Right atrium auricular region (tissue), 2 donors: ENCODE results near the gene EIF3F. TPM values are rescaled to one million over a fixed set of nuclear protein-coding genes. Genes with fewer than 3 reads are reported as not detected.

Source experiments
- DNase-seq: peaks from one replicate; pipeline ENCODE4 v3.0.0-alpha.2; 2019; ENCODE audit warnings: low spot score
- H3K27ac ChIP-seq, 2 donors: fragments of 200-600 bp; sonication (generic); 1 replicate in 1 of 2; 2 replicates in 1 of 2; pipeline ENCODE4 v1.5.1; 2016 to 2019
- H3K27me3 ChIP-seq, 2 donors: fragments of 200-600 bp; sonication (generic); one replicate each; pipeline versions ENCODE4 v1.5.1 to v1.6.0; 2017 to 2019
- H3K36me3 ChIP-seq: fragments of 200-600 bp; sonication (generic); one replicate; pipeline ENCODE4 v1.5.1; 2016
- H3K4me1 ChIP-seq, 2 donors: fragments of 200-600 bp; sonication (generic); one replicate each; pipeline versions ENCODE4 v1.5.1 to v1.6.0; 2017 to 2019
- H3K4me3 ChIP-seq, 2 donors: fragments of 200-600 bp; sonication (generic); 1 replicate in 1 of 2; 2 replicates in 1 of 2; pipeline ENCODE4 v1.5.1; 2017 to 2019; ENCODE audit warnings: mild to moderate bottlenecking in 1 of 2, moderate library complexity in 1 of 2
- H3K9me3 ChIP-seq, 2 donors: fragments of 200-600 bp; sonication (generic); one replicate each; pipeline ENCODE4 v1.5.1; 2019
- CTCF ChIP-seq, 2 donors: fragments of 200-600 bp; sonication (generic); IDR thresholded peaks; one replicate each; pipeline ENCODE4 v1.5.1; 2019; ENCODE audit warnings: antibody characterized with exemption in 2 of 2
- total RNA-seq, 2 donors: library from RNA; depleted of rRNA; stranded (reverse); fragments of >200 nt; gene quantifications; one replicate each; pipeline ENCODE4 v1.1.0, GENCODE V29; 2016

The EIF3F gene
- total RNA-seq, 2 donors from 2014 or later, result 114 to 169 TPM

DNA sequence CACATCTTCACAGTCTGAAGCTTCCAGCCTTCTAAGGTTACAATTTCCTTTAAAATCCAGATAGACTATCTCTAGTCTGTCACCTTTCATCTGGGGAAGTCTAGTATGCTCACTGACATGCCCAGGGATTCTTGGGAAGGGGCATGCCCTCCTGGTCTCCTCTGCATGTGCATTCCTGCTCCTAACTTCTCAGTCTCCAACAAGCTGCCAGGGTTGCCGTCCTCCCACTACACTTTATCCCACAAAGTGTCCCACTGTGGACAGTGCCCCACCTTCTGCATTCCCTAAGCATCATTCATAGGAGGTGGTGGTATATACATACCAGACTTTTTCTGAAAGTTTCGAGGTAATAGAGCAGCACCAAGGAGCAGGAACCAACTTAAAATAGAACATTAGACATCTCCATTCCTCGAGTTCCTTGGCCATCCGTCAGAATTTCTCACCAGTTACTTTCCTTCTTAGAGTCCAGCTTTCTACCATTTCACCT, 28.7 kb downstream of the EIF3F start:
- Histone ChIP-seq H3K4me1 (peaks cover 0 to 16% of the 10 kb centered on the region in 2 donors), H3K9me3 (no peaks in the 10 kb centered on the region), H3K36me3 (no peaks in the 10 kb centered on the region), H3K27me3 (no peaks in the 10 kb centered on the region), H3K27ac (no peak overlapping the region), H3K4me3 (no peak overlapping the region)
- no peak for TF ChIP-seq CTCF (IDR thresholded peaks at IDR 0.05)
- DNase-seq, result no peak

DNA sequence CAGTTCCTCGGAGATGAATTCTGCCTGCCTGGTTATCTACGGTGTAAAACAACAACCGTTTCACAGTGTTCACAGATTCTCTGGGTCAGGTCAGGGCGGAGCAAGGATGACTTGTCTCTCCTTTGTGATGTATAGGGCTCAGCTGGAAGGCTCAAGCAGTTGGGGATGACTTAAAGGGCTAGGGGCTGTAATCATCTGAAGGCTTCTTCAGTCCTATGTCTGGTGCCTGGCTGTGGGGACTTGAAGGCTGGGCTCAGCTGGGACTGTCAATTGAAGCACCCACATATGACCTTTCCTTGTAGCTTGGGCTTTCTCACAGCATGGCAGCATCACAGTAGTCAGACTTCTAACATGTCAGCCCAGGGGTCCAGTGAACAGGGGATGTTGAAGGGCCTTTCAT, 29.3 kb downstream of the EIF3F start:
- H3K36me3 ChIP-seq, result no peaks in the 10 kb centered on the region
- no peak for TF ChIP-seq CTCF (IDR thresholded peaks at IDR 0.05)
- H3K4me3 ChIP-seq, result no peak overlapping the region
- peaks cover 0 to 16% of the 10 kb centered on the region in 2 donors for H3K4me1 ChIP-seq
- no peaks in the 10 kb centered on the region for H3K9me3 ChIP-seq
- no peaks in the 10 kb centered on the region for H3K27me3 ChIP-seq
- no peak overlapping the region for H3K27ac ChIP-seq
- DNase-seq, result no peak

- H3K4me3 ChIP-seq, result no peak overlapping the region
- H3K4me1 ChIP-seq, result peaks cover 0 to 16% of the 10 kb centered on the region in 2 donors
- no peaks in the 10 kb centered on the region for H3K36me3 ChIP-seq
- no peak for TF ChIP-seq CTCF (IDR thresholded peaks at IDR 0.05)
- H3K27me3 ChIP-seq, result no peaks in the 10 kb centered on the region
- H3K27ac ChIP-seq, result no peak overlapping the region
- no peaks in the 10 kb centered on the region for H3K9me3 ChIP-seq
- peak; percentile 34 for DNase-seq
These were observed 29.9 kb downstream of the EIF3F start for GRCh38 chr11:8017071-8017470.

GRCh38 chr11:8017894-8018483, 30.9 kb downstream of the EIF3F start:
- DNase-seq, result no peak
- H3K36me3 ChIP-seq, result no peaks in the 10 kb centered on the region
- H3K27me3 ChIP-seq, result no peaks in the 10 kb centered on the region
- H3K4me3 ChIP-seq, result peak overlapping the region in 1 of 2 donors; percentile 68
- H3K4me1 ChIP-seq, result peaks cover 0 to 16% of the 10 kb centered on the region in 2 donors
- H3K9me3 ChIP-seq, result no peaks in the 10 kb centered on the region
- no peak for TF ChIP-seq CTCF (IDR thresholded peaks at IDR 0.05)
- peak overlapping the region; percentile 77 to 86 for H3K27ac ChIP-seq

GRCh38 chr11:8018484-8019313, 31.6 kb downstream of the EIF3F start:
- TF ChIP-seq CTCF (IDR thresholded peaks at IDR 0.05), result no peak

More at GRCh38 chr11:8018484-8019313, 31.6 kb downstream of the EIF3F start:
- peak; percentile 87 for DNase-seq
- H3K9me3 ChIP-seq, result no peaks in the 10 kb centered on the region
- no peaks in the 10 kb centered on the region for H3K27me3 ChIP-seq
- no peaks in the 10 kb centered on the region for H3K36me3 ChIP-seq
- H3K4me1 ChIP-seq, result peaks cover 0 to 16% of the 10 kb centered on the region in 2 donors
- peak overlapping the region; percentile 62 to 68 for H3K4me3 ChIP-seq
- peak overlapping the region; percentile 77 to 86 for H3K27ac ChIP-seq
